ENCODE measurements around the gene CACNA1C.

- TF ChIP-seq GATA2 (IDR thresholded peaks at IDR 0.05; ENCODE audit: low read depth, low read length) = no peak
- TF ChIP-seq GATA3 (IDR thresholded peaks at IDR 0.05; ENCODE audit: low read depth, low read length) = no peak
Observed at GRCh38 chr12:2194571-2194970, 141.8 kb downstream of the CACNA1C start.
